ENCODE results near the gene CSF2. TPM values are rescaled to one million over a fixed set of nuclear protein-coding genes. Genes with fewer than 3 reads are reported as not detected.

CSF2 gene
- total RNA-seq, 4 donors from 2014 or later, result not detected

- Histone ChIP-seq H3K27ac (no peak overlapping the region), H3K27me3 (no peaks in the 10 kb centered on the region), H3K36me3 (no peaks in the 10 kb centered on the region), H3K9me3 (peaks cover 4% of the 10 kb centered on the region), H3K4me1 (no peaks in the 10 kb centered on the region), H3K4me3 (no peak overlapping the region)
- DNase-seq (ENCODE audit: low spot score in 2 of 2), result no peak
- WGBS, result 44% methylated on average over 2 of the region's 2 CpGs
- TF ChIP-seq CTCF (IDR thresholded peaks at IDR 0.05) (no peak), POLR2AphosphoS5 (IDR thresholded peaks at IDR 0.05) (no peak), POLR2A (IDR thresholded peaks at IDR 0.05) (no peak), EP300 (IDR thresholded peaks at IDR 0.05) (no peak)
Observed at GRCh38 chr5:132037353-132037752, 36.2 kb upstream of the CSF2 start.

GRCh38 chr5:132044207-132044606 lies 29.4 kb upstream of the CSF2 start:
- H3K4me1 ChIP-seq, result no peaks in the 10 kb centered on the region
- 76% methylated on average over 10 of the region's 10 CpGs for WGBS
- no peaks in the 10 kb centered on the region for H3K36me3 ChIP-seq
- no peak for TF ChIP-seq CTCF (IDR thresholded peaks at IDR 0.05)
- no peak for TF ChIP-seq POLR2AphosphoS5 (IDR thresholded peaks at IDR 0.05)
- no peak for TF ChIP-seq EP300 (IDR thresholded peaks at IDR 0.05)
- TF ChIP-seq POLR2A (IDR thresholded peaks at IDR 0.05), result no peak
- no peaks in the 10 kb centered on the region for H3K9me3 ChIP-seq
- no peak overlapping the region for H3K27ac ChIP-seq
- no peak overlapping the region for H3K4me3 ChIP-seq
- H3K27me3 ChIP-seq, result peaks cover 13% of the 10 kb centered on the region
- peak in 1 of 2 donors; percentile 48 for DNase-seq (ENCODE audit: low spot score in 2 of 2)

GRCh38 chr5:132046880-132047299 lies 26.7 kb upstream of the CSF2 start:
- no peaks in the 10 kb centered on the region for H3K4me1 ChIP-seq
- H3K27me3 ChIP-seq, result peaks cover 13% of the 10 kb centered on the region
- peak; percentile 37 to 57 for DNase-seq (ENCODE audit: low spot score in 2 of 2)
- H3K9me3 ChIP-seq, result no peaks in the 10 kb centered on the region
- H3K36me3 ChIP-seq, result no peaks in the 10 kb centered on the region
- no peak overlapping the region for H3K4me3 ChIP-seq
- TF ChIP-seq POLR2A (IDR thresholded peaks at IDR 0.05) (no peak), EP300 (IDR thresholded peaks at IDR 0.05) (no peak), POLR2AphosphoS5 (IDR thresholded peaks at IDR 0.05) (no peak), CTCF (IDR thresholded peaks at IDR 0.05) (no peak)
- no peak overlapping the region for H3K27ac ChIP-seq
- 84% methylated on average over 7 of the region's 7 CpGs for WGBS

GRCh38 chr5:132049093-132049492 lies 24.5 kb upstream of the CSF2 start:
- Histone ChIP-seq H3K27me3 (no peaks in the 10 kb centered on the region), H3K27ac (no peak overlapping the region), H3K4me3 (no peak overlapping the region), H3K4me1 (no peaks in the 10 kb centered on the region), H3K9me3 (no peaks in the 10 kb centered on the region), H3K36me3 (no peaks in the 10 kb centered on the region)
- WGBS, result 57% methylated on average over 4 of the region's 4 CpGs
- TF ChIP-seq EP300 (IDR thresholded peaks at IDR 0.05), result no peak
- no peak for TF ChIP-seq POLR2A (IDR thresholded peaks at IDR 0.05)
- TF ChIP-seq CTCF (IDR thresholded peaks at IDR 0.05), result no peak
- no peak for TF ChIP-seq POLR2AphosphoS5 (IDR thresholded peaks at IDR 0.05)
- DNase-seq (ENCODE audit: low spot score in 2 of 2), result no peak

GRCh38 chr5:132049559-132049958 lies 24.0 kb upstream of the CSF2 start:
- H3K9me3 ChIP-seq, result no peaks in the 10 kb centered on the region
- no peak overlapping the region for H3K27ac ChIP-seq
- peak in 1 of 2 donors; percentile 52 for DNase-seq (ENCODE audit: low spot score in 2 of 2)
- H3K4me3 ChIP-seq, result no peak overlapping the region
- H3K27me3 ChIP-seq, result no peaks in the 10 kb centered on the region
- H3K36me3 ChIP-seq, result no peaks in the 10 kb centered on the region
- 92% methylated on average over 12 of the region's 12 CpGs for WGBS
- no peak for TF ChIP-seq CTCF (IDR thresholded peaks at IDR 0.05)
- TF ChIP-seq EP300 (IDR thresholded peaks at IDR 0.05), result no peak
- TF ChIP-seq POLR2AphosphoS5 (IDR thresholded peaks at IDR 0.05), result no peak
- TF ChIP-seq POLR2A (IDR thresholded peaks at IDR 0.05), result no peak
- no peaks in the 10 kb centered on the region for H3K4me1 ChIP-seq
